NAMALWA (cell line): ENCODE data around the gene FAHD2A.
A peak's percentile ranks its signal among the peaks of the same experiment; 100 is the strongest.
"Not testable (repeated sequence)": the region's sequence is repeated elsewhere in the genome, so short reads cannot be mapped to it uniquely, and the experiment has no call there.

Experiments used
- DNase-seq: peaks from one replicate; pipeline ENCODE4 v3.0.0-alpha.2; 2015; ENCODE audit warnings: low spot score

Gene FAHD2A

GRCh38 chr2:95376311-95377215, 25.9 kb upstream of the FAHD2A start:
- DNase-seq: no peak

- no peak for DNase-seq
These were observed 25.0 kb upstream of the FAHD2A start for GRCh38 chr2:95377216-95378123.

- DNase-seq: not testable (repeated sequence)
These were observed 24.2 kb upstream of the FAHD2A start for GRCh38 chr2:95378281-95378680.

GRCh38 chr2:95379371-95379831, 23.1 kb upstream of the FAHD2A start:
- DNase-seq: peak; percentile 62

GRCh38 chr2:95380280-95380679, 22.2 kb upstream of the FAHD2A start:
- no peak for DNase-seq

- DNase-seq: no peak
These were observed 21.8 kb upstream of the FAHD2A start for GRCh38 chr2:95380731-95381130.

GRCh38 chr2:95381212-95382191, 21.0 kb upstream of the FAHD2A start:
- DNase-seq: no peak

- no peak for DNase-seq
These were observed 20.3 kb upstream of the FAHD2A start for GRCh38 chr2:95382192-95382591.

GRCh38 chr2:95382686-95383634, 19.5 kb upstream of the FAHD2A start:
- no peak for DNase-seq

GRCh38 chr2:95383635-95384027, 18.9 kb upstream of the FAHD2A start:
- DNase-seq: no peak

GRCh38 chr2:95384854-95385569, 17.5 kb upstream of the FAHD2A start:
- no peak for DNase-seq

- no peak for DNase-seq
These were observed 16.9 kb upstream of the FAHD2A start for GRCh38 chr2:95385570-95385984.

- DNase-seq: no peak
These were observed 16.5 kb upstream of the FAHD2A start for GRCh38 chr2:95386031-95386430.

GRCh38 chr2:95387358-95387757, 15.2 kb upstream of the FAHD2A start:
- no peak for DNase-seq

- no peak for DNase-seq
These were observed 14.3 kb upstream of the FAHD2A start for GRCh38 chr2:95388091-95388692.

GRCh38 chr2:95388856-95389244, 13.7 kb upstream of the FAHD2A start:
- DNase-seq: no peak

- DNase-seq: peak; percentile 64
These were observed 13.0 kb upstream of the FAHD2A start for GRCh38 chr2:95389245-95390119.

- DNase-seq: no peak
These were observed 12.1 kb upstream of the FAHD2A start for GRCh38 chr2:95390272-95390880.
